GM23248 (cell line): ENCODE measurements around the gene KRT37. TPM values are rescaled to one million over a fixed set of nuclear protein-coding genes. Genes with fewer than 3 reads are reported as not detected.

Source experiments
- DNase-seq: peaks from one replicate; pipeline ENCODE4 v3.0.0-alpha.2; 2015
- H2AFZ ChIP-seq: fragments of 200-600 bp; sonication (generic); 2 replicates; pipeline ENCODE4 v1.6.1; 2016; ENCODE audit warnings: antibody characterized with exemption
- H3F3A ChIP-seq: fragments of 200-600 bp; sonication (generic); 2 replicates; pipeline ENCODE4 v1.6.1; 2016; ENCODE audit warnings: mild to moderate bottlenecking, antibody characterized with exemption, mixed run types; ENCODE audit not compliant: insufficient read depth
- H3K27ac ChIP-seq: fragments of 200-600 bp; sonication (generic); 2 replicates; pipeline ENCODE4 v1.5.1; 2016; ENCODE audit warnings: mild to moderate bottlenecking
- H3K27me3 ChIP-seq: fragments of 200-600 bp; sonication (generic); replicated peaks from 2 replicates; pipeline ENCODE4 v1.6.1; 2016; ENCODE audit warnings: mild to moderate bottlenecking; ENCODE audit not compliant: insufficient read depth
- H3K36me3 ChIP-seq: fragments of 200-600 bp; sonication (generic); 2 replicates; pipeline ENCODE4 v1.6.1; 2016; ENCODE audit warnings: low read depth, mild to moderate bottlenecking
- H3K4me1 ChIP-seq: fragments of 200-600 bp; sonication (generic); 2 replicates; pipeline ENCODE4 v1.6.1; 2016; ENCODE audit warnings: mild to moderate bottlenecking; ENCODE audit not compliant: insufficient read depth
- H3K4me2 ChIP-seq: fragments of 200-600 bp; sonication (generic); one replicate; pipeline ENCODE4 v1.6.1; 2016; ENCODE audit warnings: mild to moderate bottlenecking; ENCODE audit not compliant: unreplicated experiment
- H3K4me3 ChIP-seq: fragments of 200-600 bp; sonication (generic); 2 replicates; pipeline ENCODE4 v1.5.1; 2016; ENCODE audit warnings: mild to moderate bottlenecking
- H3K79me2 ChIP-seq: fragments of 200-600 bp; sonication (generic); 2 replicates; pipeline ENCODE4 v1.6.1; 2016; ENCODE audit warnings: mild to moderate bottlenecking; ENCODE audit not compliant: insufficient read depth
- H3K9ac ChIP-seq: fragments of 200-600 bp; sonication (generic); 2 replicates; pipeline ENCODE4 v1.6.1; 2016; ENCODE audit warnings: mild to moderate bottlenecking
- H3K9me2 ChIP-seq: fragments of 200-600 bp; sonication (generic); 2 replicates; pipeline ENCODE4 v1.6.1; 2016; ENCODE audit warnings: mixed run types, mild to moderate bottlenecking, moderate library complexity; ENCODE audit not compliant: insufficient read depth
- H3K9me3 ChIP-seq: fragments of 200-600 bp; sonication (generic); one replicate; pipeline ENCODE4 v1.6.1; 2017; ENCODE audit warnings: low read depth
- H4K20me1 ChIP-seq: fragments of 200-600 bp; sonication (generic); 2 replicates; pipeline ENCODE4 v1.6.0; 2016; ENCODE audit not compliant: insufficient read depth
- EZH2 ChIP-seq: fragments of 200-600 bp; sonication (generic); IDR thresholded peaks from 2 replicates; pipeline ENCODE4 v1.6.1; 2018; ENCODE audit warnings: antibody characterized with exemption, mild to moderate bottlenecking; ENCODE audit not compliant: insufficient read depth, poor library complexity, severe bottlenecking
- EZH2phosphoT487 ChIP-seq: fragments of 200-600 bp; sonication (generic); IDR thresholded peaks from 2 replicates; pipeline ENCODE4 v1.6.1; 2018; ENCODE audit warnings: antibody characterized with exemption, moderate library complexity, mild to moderate bottlenecking, low read depth; ENCODE audit not compliant: insufficient read depth
- WGBS, 2 experiments: methylation state at CpG; one replicate each; pipeline ENCODE4 v1.1.6; 2015 to 2017; ENCODE audit warnings: low lambda C conversion rate in 2 of 2, low coverage in 1 of 2; ENCODE audit errors: missing lambda C conversion rate in 2 of 2; 5-methylcytosine and 5-hydroxymethylcytosine counted together
- in situ Hi-C: fragments of 300-500 bp; cut with MboI; formaldehyde crosslinking; loops from 2 replicates; pipeline ENCODE4 v1.15.0; 2020
- polyA plus RNA-seq: library from polyadenylated mRNA; unstranded; fragments of >200 nt; fragmentation: Nextera tagmentation; extraction: Ambion mirVana; gene quantifications from 2 replicates; pipeline ENCODE4 v1.2.1, GENCODE V29; 2016
- total RNA-seq: library from RNA; depleted of rRNA; stranded (reverse); fragments of >200 nt; shearing (Covaris generic); gene quantifications from 2 replicates; pipeline ENCODE4 v1.2.3, GENCODE V29; 2014

KRT37 gene
- total and polyA plus RNA-seq, 2 experiments from 2014 or later: not detected

DNA sequence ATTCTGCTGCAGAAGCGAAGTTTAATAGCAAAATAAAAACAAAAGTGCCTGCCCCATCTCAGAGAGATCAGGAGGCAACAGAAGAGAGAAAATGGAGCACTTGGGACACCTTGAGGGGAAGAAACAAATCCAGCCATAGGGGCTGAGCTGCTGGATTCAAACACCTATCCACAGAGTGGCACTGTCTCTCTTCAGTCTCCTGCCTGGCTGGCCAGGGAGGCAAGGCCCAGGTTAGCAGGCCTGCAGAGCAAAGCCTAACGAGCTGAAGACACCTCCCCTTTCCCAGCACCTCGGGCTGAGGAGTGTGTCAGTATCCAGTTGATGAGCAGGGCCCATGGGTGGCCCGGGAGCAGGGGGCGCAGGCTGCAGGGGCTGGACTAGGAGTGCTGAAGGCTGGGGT lies 18.2 kb downstream of the KRT37 start:
- H3K27me3 ChIP-seq: no peaks in the 10 kb centered on the region
- H3K4me1 ChIP-seq: peaks cover 30% of the 10 kb centered on the region
- WGBS, 2 experiments: 72 to 75% methylated on average over 5 of the region's 5 CpGs
- no peak for DNase-seq
- H3K4me3 ChIP-seq: no peak overlapping the region
- peaks cover 30% of the 10 kb centered on the region for H3F3A ChIP-seq
- no peaks in the 10 kb centered on the region for H4K20me1 ChIP-seq
- in situ Hi-C loops: no loop called here
- H2AFZ ChIP-seq: no peak overlapping the region
- H3K9me3 ChIP-seq: no peaks in the 10 kb centered on the region
- H3K36me3 ChIP-seq: no peaks in the 10 kb centered on the region
- no peak overlapping the region for H3K4me2 ChIP-seq
- H3K27ac ChIP-seq: no peak overlapping the region
- H3K9ac ChIP-seq: no peak overlapping the region
- no peaks in the 10 kb centered on the region for H3K9me2 ChIP-seq
- no peak for TF ChIP-seq EZH2
- H3K79me2 ChIP-seq: no peaks in the 10 kb centered on the region

DNA sequence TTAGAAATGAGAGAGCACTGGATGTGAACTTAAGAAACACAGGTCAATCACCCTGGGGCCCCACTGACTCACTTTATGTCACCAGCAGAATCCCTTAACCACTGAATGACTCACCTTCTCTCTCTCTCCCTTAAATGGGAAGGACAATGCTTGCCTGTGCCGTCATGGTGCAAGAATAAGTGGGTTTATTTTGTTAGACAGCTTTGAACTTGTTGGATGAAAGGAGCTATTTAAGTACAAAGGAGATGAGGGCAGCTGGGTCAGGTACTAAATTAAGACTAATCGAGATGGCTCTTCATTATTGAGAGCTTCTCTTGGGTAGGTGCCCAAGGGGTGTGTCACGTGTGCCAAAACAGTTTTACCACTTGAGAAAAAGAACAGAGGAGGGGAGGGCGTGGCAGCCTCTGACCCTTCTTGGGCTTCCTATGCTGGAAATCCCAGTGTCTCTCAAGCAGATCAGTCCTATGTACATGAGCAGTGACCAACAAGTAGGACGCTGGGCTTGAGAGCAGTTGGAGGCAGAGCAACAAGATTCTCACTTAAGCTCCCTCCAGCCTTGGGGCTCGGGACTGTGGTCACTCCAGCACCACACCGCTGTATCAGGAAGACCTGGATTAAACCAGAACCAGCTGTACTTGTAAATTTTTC lies 20.2 kb downstream of the KRT37 start:
- TF ChIP-seq EZH2phosphoT487 (peak; percentile 71), EZH2 (no peak)
- DNase-seq: peak; percentile 97
- H3K9me3 ChIP-seq: no peaks in the 10 kb centered on the region
- H3K4me3 ChIP-seq: 0 out of 2 replicates have a peak overlapping the region, but pooled peaks have one; percentile 5
- H3F3A ChIP-seq: peaks cover 30% of the 10 kb centered on the region
- no peaks in the 10 kb centered on the region for H3K36me3 ChIP-seq
- peak overlapping the region; percentile 8; the same call in 1 of the 2 replicates for H2AFZ ChIP-seq
- 29 to 38% methylated on average over 7 of the region's 7 CpGs for WGBS, 2 experiments
- H3K27ac ChIP-seq: peak overlapping the region; percentile 64
- no peaks in the 10 kb centered on the region for H3K27me3 ChIP-seq
- H3K9ac ChIP-seq: peak overlapping the region; percentile 34
- no peaks in the 10 kb centered on the region for H3K9me2 ChIP-seq
- H4K20me1 ChIP-seq: no peaks in the 10 kb centered on the region
- in situ Hi-C loops: no loop called here
- peaks cover 30% of the 10 kb centered on the region for H3K4me1 ChIP-seq
- H3K4me2 ChIP-seq: peak overlapping the region; percentile 50
- no peaks in the 10 kb centered on the region for H3K79me2 ChIP-seq

DNA sequence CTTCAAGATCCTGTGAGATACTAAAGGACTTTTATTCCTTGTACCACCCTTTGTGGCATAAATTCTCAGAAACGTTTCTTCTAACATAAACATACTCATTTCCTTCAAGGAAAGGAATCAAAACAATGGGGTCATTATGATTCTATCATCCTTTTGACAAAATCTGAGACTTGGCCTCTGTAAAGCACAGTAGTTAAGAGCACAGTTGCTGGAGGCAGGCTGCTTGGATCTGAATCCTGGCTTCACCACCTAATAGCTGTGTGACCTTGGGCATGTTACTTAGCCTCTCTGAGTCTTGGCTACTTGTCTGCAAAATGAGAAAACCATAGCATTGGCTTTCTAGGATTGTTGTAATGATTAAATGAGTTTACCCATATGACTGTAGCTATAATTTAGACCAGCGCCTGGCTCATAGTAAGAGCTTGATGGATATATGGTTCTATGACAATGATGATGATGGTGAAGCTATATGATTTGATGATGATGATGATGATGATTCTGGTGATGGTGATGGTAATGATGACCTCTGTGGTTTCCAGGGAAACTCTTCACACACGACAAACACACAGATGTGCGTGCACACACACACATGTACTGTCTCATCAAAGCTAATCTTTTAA lies 20.9 kb downstream of the KRT37 start:
- Histone ChIP-seq H3K4me1 (peaks cover 30% of the 10 kb centered on the region), H3K27ac (peak overlapping the region; percentile 64), H3K9ac (peak overlapping the region; percentile 3; the same call in 1 of the 2 replicates), H4K20me1 (no peaks in the 10 kb centered on the region), H2AFZ (no peak overlapping the region), H3K4me2 (peak overlapping the region; percentile 6), H3K9me2 (no peaks in the 10 kb centered on the region), H3K36me3 (no peaks in the 10 kb centered on the region), H3K4me3 (no peak overlapping the region), H3F3A (peaks cover 30% of the 10 kb centered on the region), H3K27me3 (no peaks in the 10 kb centered on the region), H3K79me2 (no peaks in the 10 kb centered on the region), H3K9me3 (no peaks in the 10 kb centered on the region)
- no peak for DNase-seq
- no peak for TF ChIP-seq EZH2phosphoT487
- no peak for TF ChIP-seq EZH2
- in situ Hi-C loops: no loop called here
- 20 to 24% methylated on average over 4 of the region's 4 CpGs for WGBS, 2 experiments

- WGBS, 2 experiments: 81 to 89% methylated on average over 5 of the region's 5 CpGs
- no peak overlapping the region for H3K4me2 ChIP-seq
- in situ Hi-C loops: no loop called here
- no peaks in the 10 kb centered on the region for H3K9me3 ChIP-seq
- peaks cover 30% of the 10 kb centered on the region for H3K4me1 ChIP-seq
- H3F3A ChIP-seq: peaks cover 30% of the 10 kb centered on the region
- H4K20me1 ChIP-seq: no peaks in the 10 kb centered on the region
- no peak overlapping the region for H3K4me3 ChIP-seq
- H3K79me2 ChIP-seq: no peaks in the 10 kb centered on the region
- no peaks in the 10 kb centered on the region for H3K36me3 ChIP-seq
- no peaks in the 10 kb centered on the region for H3K27me3 ChIP-seq
- no peak overlapping the region for H3K27ac ChIP-seq
- H3K9me2 ChIP-seq: no peaks in the 10 kb centered on the region
- H3K9ac ChIP-seq: no peak overlapping the region
- no peak overlapping the region for H2AFZ ChIP-seq
- TF ChIP-seq EZH2phosphoT487: no peak
- no peak for TF ChIP-seq EZH2
- peak; percentile 28 for DNase-seq
Measured at GRCh38 chr17:41402161-41402560, 22.2 kb downstream of the KRT37 start.
